Measurements from ENCODE around the gene INAFM2.

INAFM2 gene

DNA sequence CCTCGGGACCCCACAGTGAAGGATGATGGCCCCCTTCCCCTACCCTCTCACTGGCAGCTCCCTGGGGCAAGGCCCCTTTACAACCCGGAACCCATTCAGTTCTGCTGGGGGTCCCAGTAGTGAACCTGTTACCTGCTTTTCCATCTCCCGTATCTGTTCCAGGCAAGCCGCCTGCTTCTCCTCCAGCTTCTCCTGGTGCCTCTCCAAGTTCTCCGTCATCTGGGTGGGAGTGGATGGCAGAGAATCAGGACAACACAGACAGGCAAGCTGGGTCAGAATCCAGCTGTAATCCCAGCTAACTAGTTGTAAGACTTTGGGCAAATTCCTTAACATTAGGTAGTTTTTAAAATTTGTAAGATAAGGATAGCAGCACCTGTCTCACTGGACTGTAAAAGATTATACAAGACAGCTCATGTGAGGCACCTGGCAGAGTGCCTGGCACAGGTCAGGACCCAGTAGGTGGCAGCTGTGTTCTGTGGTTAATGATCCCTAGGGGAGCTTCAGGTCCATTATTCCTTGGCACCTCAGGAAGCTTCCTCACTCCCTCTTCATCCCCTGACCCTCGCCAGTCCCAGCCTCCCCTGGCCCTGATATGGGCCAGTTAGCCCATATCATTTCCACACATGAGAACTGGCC is 34.2 kb upstream of the INAFM2 start:
- DNase-seq: no peak

GRCh38 chr15:40290545-40290917 is 33.0 kb upstream of the INAFM2 start:
- DNase-seq: no peak

DNA sequence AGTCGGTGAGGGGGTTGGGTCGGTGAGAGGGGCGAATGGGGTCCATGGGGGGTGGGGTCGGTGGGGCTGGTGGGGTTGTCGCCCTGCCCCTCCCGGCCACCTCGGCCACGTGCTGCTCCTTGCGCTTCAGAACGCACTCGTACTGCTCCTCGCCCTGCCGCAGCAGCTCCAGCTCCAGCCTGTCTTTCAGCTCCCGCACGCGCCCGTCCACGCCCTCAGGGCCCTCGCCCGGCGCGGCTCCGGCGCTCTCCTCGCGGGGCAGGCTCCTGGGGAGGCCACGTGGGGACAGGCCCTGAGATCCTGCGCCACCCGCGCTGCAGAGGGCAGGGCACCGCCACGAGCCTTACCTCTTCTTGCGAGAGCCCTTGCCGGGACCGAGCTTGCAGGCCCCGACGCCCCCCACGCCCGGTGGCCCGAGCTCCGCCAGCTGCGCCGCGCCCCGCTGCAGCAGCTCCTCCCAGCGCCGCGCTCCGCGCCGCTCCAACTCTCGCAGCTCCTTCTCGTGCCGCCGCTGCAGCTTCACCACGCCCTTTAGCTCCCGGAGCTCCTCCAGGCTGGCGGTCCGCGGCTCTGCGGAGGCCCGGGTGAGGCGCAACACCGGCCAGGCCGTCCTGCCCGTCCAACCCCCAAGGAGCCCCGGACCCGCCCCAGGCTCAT is 32.4 kb upstream of the INAFM2 start:
- peak; percentile 30 for DNase-seq

- DNase-seq: no peak
These were observed 31.2 kb upstream of the INAFM2 start for GRCh38 chr15:40292246-40292645.

DNA sequence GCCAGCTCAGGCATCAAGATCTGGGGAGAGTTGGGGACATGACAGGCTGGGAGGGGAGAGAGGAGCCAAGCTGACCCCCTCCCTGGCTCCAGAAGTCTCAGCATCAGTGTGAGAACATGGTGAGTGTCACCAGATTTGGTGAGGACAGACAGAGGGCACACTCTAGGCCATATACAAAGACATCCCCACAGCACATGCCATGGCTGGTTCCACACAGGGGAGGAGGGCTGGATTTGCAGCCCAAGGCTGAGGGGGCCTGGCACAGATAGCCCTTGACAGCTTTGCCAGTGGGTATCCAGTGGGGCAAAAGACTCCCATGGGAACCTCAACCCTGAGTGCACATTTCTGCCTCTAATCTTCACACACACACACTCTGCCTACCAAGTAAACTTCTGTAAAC is 30.5 kb upstream of the INAFM2 start:
- no peak for DNase-seq

DNA sequence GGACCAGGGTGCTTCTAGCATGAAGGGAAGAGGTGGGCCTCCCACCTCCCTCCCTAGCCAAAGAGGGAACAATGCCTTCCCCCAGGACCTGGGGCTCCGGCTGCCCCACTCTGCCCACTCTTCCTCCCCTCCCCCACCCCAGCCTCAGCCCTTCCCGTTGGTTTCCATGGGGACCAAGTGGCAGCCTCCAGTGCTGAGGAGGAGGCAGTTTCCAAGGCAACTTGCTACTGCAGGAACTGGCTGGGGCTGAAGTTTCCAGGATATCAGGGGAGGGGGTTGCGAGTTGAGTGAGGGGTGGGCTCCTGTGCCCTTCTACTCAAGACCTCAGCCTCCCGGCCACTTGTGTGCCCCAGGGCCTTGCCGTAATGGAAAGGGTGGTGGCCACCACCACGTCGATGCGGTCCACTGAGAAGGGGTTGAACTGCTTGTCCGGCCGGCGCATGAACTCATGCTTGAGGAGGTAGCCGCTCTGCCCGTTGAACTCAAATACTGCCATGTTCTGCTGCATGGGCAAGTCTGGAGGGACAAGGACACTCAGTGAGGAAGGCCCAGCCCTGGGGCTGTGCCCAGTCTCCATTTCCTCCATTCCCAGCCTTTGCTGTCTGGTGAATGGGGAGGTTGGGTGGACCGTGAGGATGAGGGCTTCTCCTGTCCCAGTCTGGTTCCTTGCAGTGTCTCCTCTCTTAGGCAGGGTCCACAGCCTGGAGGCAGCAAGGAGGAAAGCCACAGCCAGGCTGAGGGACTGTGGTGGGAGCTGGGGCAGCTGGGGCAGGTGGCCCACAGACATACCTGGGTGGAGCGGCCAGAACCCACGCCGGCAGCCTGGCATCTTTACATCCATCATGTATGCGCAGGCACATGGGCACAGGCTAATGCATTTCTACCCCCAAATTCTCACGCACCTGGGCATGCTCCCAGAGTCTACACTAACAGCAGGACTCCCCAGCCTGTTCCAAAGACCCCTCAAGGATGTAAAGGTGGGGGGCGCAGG is 29.3 kb upstream of the INAFM2 start:
- DNase-seq: no peak

GRCh38 chr15:40295297-40295696 is 28.2 kb upstream of the INAFM2 start:
- DNase-seq: no peak

DNA sequence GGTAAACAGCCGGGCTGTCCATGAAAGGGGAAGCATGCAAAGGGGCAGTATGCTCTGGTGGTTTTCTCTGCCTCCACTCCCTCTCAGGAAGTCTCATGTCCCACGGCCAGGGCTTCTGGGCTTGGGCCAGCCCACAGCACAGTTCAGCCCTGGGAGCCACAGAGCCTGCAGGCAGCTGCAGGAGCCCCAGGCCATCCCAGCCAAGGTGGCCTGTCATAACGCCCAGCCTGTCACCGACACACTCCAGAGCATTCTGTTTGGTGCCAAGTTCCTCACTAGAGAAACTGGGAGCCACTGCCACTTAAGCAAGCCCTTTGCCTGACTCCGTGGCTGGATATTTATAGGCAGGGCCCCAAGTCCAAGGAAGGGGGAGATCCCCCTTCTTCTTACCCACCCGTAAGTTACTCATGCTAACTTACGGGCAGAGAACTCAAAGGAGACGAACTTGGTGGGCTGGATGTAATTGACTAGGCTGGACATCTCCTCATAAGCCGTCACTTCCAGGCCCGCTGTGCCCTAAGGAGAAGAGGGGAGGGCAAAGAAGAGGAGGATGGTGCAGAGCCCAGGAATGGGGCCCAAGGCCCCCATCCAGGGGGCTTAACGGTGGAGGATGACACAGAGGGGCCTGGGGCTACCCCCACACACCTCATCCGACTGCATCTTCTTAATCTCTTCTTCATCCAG is 27.5 kb upstream of the INAFM2 start:
- DNase-seq: no peak

DNA sequence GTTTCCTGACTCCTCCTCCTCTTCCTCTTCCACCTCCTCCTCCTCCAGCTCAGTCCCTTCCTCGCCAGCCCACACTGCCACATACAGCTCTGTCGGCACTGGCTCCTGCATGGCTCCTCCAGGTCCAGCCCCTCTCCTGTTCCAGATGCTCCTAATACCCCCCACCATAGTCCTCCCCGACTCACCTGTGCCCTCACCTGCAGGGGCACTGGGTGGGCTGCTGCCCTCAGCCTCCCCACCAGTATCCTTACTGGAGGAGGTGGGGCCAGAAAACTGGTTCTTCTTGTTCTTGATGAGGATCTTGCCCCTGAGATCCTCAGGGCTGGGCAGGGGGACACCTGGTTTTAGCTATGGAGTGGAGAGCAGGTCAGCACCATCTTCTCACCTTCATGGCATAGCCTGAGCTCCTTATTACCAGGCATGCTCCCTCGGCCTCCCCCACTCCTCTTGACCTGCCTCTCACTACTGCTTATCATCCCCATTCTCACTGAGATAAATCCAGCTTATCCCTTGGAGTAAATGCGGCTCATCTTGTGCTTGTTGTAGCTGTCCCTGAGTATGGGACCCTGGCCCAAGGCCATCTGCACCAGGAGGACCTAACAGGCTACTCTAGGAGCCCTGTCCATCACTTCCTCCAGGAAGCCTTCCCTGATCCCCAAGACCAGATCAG is 26.8 kb upstream of the INAFM2 start:
- DNase-seq: no peak

GRCh38 chr15:40297356-40297755 is 26.1 kb upstream of the INAFM2 start:
- DNase-seq: no peak

GRCh38 chr15:40298216-40298935 is 25.1 kb upstream of the INAFM2 start:
- DNase-seq: no peak

DNA sequence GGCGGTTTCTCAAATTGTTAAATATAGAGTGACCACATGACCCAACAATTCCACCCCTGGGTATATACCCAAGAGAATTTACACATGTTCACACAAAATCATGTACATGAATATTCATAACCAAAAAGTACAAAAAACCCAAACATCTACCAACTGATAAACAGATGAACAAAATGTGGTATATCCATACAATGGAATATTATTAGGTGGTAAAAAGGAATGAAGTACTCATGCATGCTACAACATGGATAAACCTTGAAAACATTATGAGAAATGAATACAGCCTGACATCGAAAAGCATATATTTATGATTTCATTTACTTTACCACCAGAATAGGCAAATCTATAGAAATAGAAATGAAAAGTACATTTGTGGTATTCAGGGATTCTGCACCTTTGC is 23.1 kb upstream of the INAFM2 start:
- no peak for DNase-seq

- no peak for DNase-seq
These were observed 22.7 kb upstream of the INAFM2 start for GRCh38 chr15:40300771-40301170.

GRCh38 chr15:40301467-40302179 is 21.9 kb upstream of the INAFM2 start:
- DNase-seq: no peak

GRCh38 chr15:40302288-40302886 is 21.1 kb upstream of the INAFM2 start:
- DNase-seq: no peak

GRCh38 chr15:40302981-40303380 is 20.5 kb upstream of the INAFM2 start:
- DNase-seq: no peak

GRCh38 chr15:40303576-40303975 is 19.9 kb upstream of the INAFM2 start:
- no peak for DNase-seq

GRCh38 chr15:40305281-40305680 is 18.2 kb upstream of the INAFM2 start:
- no peak for DNase-seq

GRCh38 chr15:40306371-40306770 is 17.1 kb upstream of the INAFM2 start:
- no peak for DNase-seq

- DNase-seq: no peak
These were observed 16.6 kb upstream of the INAFM2 start for GRCh38 chr15:40306908-40307307.

Measured in GOT3 (cell line).